CD4-positive, alpha-beta T cell treated with Interleukin-2 at 100 ng/mL for 4 hours (primary cell): ENCODE measurements around the gene CCL22.
"Not testable (repeated sequence)": the region's sequence is repeated elsewhere in the genome, so short reads cannot be mapped to it uniquely, and the experiment has no call there.

Experiments
- DNase-seq: peaks from one replicate; pipeline ENCODE4 v3.0.0-alpha.2; 2020; ENCODE audit warnings: low spot score

CCL22 gene

DNA sequence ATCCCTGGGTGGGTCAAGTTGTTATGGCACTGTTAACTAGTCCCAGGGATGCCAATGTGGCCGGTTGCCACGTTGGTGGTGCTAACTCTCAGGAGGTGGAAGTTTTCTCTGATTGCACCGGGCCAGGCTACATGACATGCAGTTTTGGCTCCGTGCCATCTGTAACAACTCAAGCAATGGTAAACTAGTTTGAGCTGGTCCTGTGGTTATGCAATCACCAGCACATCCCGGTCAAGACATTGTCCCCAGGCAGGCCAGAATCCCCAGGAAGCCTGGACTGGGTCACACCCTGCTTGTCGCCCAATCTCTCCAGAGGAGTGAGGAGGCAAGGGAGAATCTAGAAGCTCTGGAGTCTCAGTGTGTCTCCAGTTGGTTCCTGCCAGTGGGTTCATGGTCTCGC, 35.9 kb downstream of the CCL22 start:
- DNase-seq, result no peak

DNA sequence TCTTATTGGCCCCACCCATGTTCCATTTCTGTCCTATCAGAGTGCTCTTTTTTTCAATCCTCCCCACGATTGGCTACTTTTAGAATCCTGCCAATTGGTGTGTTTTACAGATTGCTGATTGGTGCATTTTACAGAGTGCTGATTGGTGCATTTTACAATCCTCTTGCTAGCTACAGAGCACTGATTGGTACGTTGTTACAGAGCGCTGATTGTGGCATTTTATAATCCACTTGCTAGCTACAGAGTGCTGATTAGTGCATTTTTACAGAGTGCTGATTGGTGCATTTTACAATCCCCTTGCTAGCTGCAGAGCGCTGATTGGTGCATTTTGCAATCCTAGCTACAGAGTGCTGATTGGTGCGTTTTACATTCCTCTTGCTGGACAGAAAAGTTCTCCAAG, 36.4 kb downstream of the CCL22 start:
- no peak for DNase-seq

DNA sequence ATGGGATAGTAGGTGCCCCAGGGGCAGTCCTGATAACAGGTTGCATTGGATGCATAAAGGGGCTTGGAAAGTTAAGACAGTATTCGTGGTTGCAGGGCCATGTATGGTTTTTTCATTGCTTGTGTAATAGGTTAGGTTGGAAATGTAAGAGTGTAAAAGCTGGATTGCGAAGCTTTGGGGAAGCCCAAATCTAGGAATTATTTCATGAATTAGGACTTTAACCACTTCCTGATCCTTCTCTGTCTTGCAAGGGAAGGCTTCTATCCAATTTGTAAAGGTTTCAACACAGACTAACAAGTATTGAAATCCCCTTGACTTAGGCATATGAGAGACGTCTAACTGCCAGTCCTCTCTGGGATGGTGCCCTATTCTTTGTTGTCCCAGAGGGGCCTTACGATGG, 38.2 kb downstream of the CCL22 start:
- no peak for DNase-seq

DNA sequence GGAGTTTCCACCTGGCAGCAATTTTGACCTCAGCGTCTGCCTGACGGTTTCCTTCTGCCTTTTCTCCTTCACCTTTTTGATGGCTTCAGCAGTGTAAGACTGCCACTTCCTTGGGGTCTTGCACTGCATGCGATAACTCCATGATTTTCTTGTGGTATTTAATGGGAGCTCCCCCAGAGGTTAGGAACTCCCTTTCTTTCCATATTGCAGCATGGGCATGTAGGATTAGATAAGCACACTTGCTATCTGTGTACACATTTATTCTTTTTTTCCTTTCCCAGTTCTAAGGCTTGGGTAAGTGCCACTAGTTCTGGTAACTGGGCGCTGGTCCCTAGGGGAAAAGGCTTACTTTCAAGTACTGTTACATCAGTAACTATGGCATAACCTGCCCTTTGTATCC, 38.9 kb downstream of the CCL22 start:
- DNase-seq, result not testable (repeated sequence)

DNA sequence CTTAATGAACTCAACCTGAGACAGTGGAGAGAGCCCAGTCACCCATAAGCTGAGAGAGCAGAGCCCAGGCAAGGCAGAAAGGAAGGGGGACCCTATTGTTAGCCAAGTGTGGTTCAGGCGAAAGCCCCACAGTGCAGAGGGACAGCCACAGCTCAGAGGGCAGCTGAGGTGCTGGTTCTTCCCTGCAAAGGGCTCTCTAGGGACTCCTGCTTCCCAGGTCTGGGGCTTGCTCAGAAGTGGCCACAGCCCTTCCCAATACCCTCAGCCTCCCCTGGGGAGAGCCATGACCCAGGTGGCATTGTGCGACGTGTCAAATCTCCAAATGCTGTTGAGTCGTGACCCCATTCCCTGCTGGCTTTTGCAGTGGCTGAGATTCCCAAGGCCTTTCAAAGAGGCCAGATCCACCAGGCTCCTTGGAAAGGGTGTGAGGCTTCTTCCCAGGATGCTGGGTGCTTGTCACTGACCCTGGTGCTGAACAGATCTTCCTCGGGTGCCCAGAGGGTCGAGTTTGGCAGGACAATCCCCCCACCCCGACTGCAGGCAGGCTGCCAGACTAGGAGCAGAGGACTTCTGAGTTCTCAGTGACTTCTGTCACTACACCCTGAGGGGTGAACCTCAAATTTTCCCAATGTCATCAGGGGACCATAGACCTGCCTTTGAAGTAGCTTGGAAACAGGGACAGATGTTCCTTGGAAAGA, 43.5 kb downstream of the CCL22 start:
- no peak for DNase-seq

DNA sequence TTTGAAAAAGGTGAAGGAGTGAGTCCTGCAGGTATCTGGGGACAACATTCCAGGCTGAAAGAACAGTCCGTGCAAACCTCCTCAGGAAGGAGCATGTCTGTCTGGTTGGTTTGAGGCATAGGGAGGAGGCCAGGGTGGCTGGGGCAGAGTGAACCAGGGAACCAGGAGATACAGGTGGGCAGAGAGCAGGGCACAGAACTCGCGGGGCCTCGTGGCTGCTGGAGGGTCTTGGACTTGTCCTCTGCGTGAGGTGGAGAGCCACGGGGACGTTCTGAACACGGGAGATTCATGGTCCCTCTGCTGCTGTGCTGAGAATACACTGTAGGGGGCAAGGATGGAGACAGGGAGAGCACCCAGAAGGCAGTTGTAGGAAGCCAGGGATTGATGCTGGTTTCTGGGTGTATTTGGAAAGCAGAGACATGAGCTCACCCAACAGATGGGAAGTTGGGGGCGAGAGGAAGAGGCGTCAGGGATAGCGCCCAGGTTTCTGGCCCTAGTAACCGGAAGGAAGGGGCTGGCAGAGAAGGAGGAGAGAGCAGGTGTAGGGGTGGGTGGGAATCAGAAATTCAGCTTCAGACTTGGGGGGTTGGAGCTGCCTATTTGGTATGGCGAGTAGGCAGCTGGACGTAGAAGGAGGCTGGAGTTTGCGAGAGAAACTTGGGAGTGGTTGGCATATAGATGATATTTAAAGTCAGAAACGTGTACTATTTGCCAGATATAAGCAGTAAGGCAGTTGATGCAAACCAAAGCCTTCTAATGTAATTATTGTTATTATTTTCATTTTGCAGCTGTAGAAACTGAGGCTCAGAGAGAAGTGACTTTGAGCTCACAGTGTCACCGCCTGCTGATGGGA, 45.6 kb downstream of the CCL22 start, which contains the start of gene CCL17:
TSS of gene CCL17 (plus strand) at position 803 of the 853 bp plus-strand sequence. CDS start 9,166 bp downstream, outside the sequence.
- no peak for DNase-seq

DNA sequence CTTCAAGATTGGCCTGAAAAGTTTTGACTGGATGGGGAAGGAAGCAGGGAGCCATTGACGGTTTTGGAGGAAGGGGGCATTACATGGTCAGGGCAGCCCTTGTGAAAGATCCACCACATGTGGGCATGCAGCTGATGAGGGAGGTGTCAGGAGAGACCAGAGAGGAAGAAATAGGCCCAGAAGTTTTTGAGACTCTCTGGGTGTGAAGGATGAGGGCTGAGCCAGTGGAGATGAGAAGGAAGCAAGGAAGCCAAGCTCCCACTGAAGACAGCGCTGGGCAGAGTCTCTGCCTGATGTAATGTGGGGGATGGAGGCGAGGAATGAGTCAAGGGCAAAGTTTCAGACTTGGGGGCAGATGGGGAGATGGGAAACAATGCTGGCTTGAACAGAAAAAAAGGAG, 46.5 kb downstream of the CCL22 start:
- no peak for DNase-seq

DNA sequence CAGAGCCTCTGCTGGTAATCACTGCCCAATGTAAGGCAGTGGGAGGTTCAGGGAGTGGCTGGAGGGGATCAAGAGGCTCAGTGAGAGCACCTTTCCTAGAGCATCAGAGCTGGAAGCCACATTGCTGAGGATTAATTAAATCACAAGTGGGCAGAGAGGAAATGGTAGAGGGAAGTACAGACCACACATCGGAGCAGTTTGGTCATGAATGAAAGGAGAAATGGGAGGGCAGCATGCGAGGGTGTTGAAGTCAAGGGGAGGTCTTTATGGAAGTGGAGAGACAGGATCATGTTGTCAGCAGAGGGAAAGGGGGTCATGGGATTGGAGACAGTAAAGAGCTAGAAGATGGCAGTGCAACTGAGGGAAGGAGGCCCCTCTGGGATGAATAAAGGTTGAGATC, 48.3 kb downstream of the CCL22 start:
- no peak for DNase-seq

DNA sequence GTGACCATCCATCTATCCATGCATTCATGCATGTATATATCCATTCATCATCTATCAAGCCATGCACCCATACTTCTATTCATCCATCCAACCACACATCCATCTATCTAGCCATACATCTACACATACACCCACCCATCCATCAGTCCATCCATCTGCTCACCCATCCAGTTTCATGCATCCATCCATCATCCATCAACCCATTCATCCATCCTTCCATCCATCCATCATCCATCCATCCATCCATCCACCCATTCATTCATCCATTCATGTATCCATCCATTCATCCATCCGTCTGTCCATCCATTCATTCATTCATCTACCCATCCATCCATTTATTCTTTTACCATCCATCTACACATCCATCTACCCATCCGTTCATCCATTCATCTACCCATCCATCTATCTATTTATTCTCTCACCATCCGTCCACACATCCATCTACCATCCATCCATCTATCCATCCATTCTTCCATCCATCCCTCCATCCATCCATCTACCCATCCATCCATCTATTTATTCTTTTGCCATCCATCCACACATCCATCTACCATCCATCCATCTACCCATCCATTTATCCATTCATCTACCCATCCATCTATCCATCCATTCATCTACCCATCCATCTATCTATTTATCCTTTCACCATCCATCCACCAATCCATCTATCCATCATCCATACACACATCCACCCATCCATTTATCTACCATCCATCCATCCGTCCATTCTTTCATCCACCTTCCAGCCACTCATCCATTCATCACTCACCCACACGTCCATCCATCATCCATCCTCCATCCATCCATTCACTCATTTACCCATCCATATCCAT, 49.2 kb downstream of the CCL22 start:
- DNase-seq, result no peak

DNA sequence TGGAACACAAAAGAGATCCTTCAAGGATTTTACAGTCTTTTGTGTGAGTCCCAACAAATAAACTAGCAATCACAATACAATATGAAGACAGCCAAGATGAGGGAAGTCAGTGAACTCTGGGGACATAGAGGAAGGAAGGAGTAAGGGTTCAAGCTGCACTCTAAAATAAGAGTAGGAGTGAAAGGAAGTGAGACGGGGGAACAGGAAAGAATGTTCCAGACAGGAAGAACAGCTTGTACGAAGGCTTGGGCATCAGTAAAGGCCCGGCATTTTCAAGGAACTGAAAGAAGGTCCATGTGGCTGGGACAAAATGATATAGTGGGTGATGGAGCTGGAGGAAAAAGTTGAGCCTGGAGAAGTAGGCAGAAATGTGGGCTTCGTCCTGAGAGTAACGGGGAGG, 50.5 kb downstream of the CCL22 start:
- DNase-seq, result no peak

DNA sequence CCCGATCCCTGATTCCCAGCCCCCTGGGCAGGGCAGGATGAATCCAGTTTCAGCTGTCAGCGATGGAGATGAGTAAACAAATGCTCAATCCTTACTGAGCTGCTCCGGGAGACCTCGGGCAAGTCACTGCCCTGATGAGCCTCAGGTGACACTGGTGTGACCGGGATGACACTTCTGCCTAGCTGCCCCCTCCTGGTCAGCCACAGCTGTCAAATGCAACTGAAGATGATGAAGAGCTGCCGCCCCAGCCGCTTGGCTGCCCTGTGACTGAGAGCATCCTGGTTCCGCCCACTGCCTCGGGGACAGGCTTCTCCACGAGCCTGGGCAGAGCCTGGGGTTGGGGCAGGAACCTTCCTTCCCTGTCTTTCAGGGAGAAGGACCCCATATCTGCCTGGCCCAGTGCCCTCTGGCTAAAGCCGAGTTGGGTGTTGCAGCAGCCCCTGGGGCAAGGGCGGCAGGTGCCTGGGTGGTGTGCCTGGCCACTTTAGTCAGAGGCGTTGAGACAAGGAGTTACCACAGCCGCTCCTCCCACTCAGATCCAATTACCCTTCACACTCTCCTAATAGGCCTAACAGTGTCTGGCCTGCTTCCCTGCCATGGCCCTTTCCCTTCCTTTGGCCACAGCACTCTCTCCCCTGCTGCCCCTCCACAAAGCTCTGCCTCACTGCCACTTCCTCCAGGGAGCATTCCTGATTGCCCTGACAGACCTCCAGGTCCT, 51.4 kb downstream of the CCL22 start:
- no peak for DNase-seq

DNA sequence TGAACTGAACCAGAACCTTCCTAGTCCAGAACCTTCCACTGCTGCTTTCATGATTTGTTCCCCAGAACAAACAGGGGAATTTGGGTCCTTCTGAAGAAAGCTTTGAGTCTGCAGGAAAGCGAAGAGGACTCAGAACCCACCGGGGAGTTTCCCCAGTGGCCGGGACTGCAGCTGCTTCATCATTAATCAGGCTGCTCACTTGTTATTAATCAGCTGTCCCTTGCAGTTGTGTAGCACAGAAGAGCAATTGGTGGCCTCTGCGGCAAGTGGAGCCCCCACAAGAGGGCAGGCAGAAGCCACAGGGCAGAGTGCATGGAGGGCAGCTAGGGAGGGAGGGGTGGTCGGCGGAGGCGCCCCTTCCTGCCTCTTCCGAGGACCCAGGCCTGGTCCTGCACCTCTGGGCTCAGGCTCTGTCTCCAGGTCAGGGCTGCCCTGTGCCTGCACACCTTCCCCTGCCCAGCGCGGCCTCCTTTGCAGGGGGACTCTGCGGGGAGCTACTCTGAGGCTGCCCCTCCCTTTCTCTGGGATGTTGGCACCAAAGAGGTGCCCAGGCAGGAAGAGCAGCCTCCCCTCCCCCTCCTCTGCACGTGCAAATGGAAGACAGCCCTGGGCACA, 52.9 kb downstream of the CCL22 start:
- no peak for DNase-seq

DNA sequence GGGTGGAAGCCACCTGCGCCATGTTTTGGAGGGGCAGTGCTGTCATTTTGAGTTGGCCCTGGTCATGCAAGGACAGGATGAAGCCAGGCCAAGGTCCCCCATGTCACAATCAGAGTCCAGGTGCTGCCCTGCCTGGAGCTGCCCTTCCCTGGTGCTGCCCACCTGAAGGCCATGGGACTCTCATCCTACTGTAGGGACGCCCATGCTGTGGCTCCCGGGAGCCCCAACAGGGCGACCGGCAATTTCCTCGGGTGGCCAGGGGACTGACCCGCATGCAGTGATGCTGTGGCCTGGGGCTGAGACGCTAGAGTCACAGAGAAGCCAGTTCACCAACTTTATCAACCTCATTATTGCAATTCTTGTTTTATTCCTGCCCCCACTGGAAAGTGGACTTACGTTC, 54.0 kb downstream of the CCL22 start:
- no peak for DNase-seq

DNA sequence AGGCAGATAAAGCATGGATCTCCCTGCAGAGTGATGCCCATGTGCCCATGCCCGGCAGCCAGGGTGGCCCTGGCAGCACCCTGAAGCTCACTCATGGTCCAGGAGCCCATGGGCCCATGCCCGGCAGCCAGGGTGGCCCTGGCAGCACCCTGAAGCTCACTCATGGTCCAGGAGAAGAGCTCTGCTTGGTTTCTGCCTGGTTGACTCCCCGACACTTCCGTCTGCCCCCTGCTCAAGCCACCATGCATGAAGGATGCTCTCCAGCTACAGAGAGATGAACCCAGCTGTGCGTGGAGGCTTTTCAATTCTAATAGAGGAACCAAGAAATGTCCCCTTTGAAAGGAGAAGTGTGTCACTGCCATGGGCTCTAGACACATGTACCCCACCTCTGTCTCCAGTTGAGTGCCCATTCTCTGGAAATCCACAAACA, 54.7 kb downstream of the CCL22 start:
- DNase-seq, result no peak

DNA sequence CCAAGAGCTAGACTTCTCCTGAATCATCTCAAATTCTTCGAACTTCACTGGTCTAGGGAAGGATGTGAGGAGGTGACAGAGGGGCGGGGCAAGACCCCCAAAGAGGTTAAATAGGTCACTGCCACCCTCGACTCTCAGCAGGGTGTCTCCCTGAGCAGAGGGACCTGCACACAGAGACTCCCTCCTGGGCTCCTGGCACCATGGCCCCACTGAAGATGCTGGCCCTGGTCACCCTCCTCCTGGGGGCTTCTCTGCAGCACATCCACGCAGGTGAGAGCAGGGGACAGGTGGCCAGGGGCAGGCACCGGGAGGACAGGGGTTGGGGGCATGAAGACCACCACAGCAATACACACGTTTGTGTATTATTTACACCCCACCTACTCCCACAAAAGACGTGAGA, 55.1 kb downstream of the CCL22 start:
- no peak for DNase-seq
